Tibial artery (tissue), 4 donors: ENCODE results near the gene DUS4L.

Experiments used
- DNase-seq, 2 donors: peaks; one replicate each; pipeline ENCODE4 v3.0.0-alpha.2; 2019
- H3K27ac ChIP-seq, 2 donors: fragments of 200-600 bp; sonication (generic) in 1 of 2; 1 replicate in 1 of 2; 2 replicates in 1 of 2; pipeline ENCODE4 v1.5.1; 2018 to 2019; ENCODE audit warnings: mild to moderate bottlenecking in 1 of 2
- H3K27me3 ChIP-seq, 2 donors: fragments of 200-600 bp; sonication (generic) in 1 of 2; one replicate each; pipeline versions ENCODE4 v1.5.1 to v1.6.0; 2016 to 2019
- H3K36me3 ChIP-seq, 3 donors: fragments of 200-600 bp; sonication (generic) in 2 of 3; one replicate each; pipeline ENCODE4 v1.5.1; 2016 to 2019; ENCODE audit warnings: mild to moderate bottlenecking in 2 of 3
- H3K4me1 ChIP-seq, 4 donors: fragments of 200-600 bp; sonication (generic) in 2 of 4; 1 replicate in 3 of 4; 2 replicates in 1 of 4; pipeline ENCODE4 v1.5.1; 2016 to 2019
- H3K4me3 ChIP-seq, 2 donors: fragments of 200-600 bp; sonication (generic) in 1 of 2; 1 replicate in 1 of 2; 2 replicates in 1 of 2; pipeline ENCODE4 v1.5.1; 2018 to 2019; ENCODE audit warnings: mild to moderate bottlenecking in 2 of 2
- H3K9me3 ChIP-seq, 3 donors: fragments of 200-600 bp; sonication (generic) in 1 of 3; one replicate each; pipeline ENCODE4 v1.5.1; 2016 to 2019
- intact Hi-C: fragments of 100-400 bp; cut with DNase I; formaldehyde crosslinking; loops from one replicate; pipeline ENCODE4 v1.15.0; 2023; ENCODE audit warnings: low total_unique reads
- TF ChIP-seq, protein P1 (sequence below), 2 experiments: fragments of 200-600 bp in 1 of 2; fragments of 450-650 bp in 1 of 2; IDR thresholded peaks; one replicate each; pipeline ENCODE4 v1.5.1; 2017 to 2019; ENCODE audit warnings: antibody characterized with exemption in 2 of 2, mild to moderate bottlenecking in 1 of 2, moderate library complexity in 1 of 2

DUS4L gene

GRCh38 chr7:107592361-107593024, 28.7 kb downstream of the DUS4L start:
- Histone ChIP-seq H3K4me3 (no peak overlapping the region), H3K27ac (peak overlapping the region; percentile 72 to 73), H3K36me3 (peaks cover 0 to 13% (median 8%) of the 10 kb centered on the region in 3 donors), H3K9me3 (no peaks in the 10 kb centered on the region), H3K4me1 (peaks cover 0 to 86% (median 33%) of the 10 kb centered on the region in 4 donors), H3K27me3 (no peaks in the 10 kb centered on the region)
- DNase-seq: no peak
- TF ChIP-seq, protein P1, sequence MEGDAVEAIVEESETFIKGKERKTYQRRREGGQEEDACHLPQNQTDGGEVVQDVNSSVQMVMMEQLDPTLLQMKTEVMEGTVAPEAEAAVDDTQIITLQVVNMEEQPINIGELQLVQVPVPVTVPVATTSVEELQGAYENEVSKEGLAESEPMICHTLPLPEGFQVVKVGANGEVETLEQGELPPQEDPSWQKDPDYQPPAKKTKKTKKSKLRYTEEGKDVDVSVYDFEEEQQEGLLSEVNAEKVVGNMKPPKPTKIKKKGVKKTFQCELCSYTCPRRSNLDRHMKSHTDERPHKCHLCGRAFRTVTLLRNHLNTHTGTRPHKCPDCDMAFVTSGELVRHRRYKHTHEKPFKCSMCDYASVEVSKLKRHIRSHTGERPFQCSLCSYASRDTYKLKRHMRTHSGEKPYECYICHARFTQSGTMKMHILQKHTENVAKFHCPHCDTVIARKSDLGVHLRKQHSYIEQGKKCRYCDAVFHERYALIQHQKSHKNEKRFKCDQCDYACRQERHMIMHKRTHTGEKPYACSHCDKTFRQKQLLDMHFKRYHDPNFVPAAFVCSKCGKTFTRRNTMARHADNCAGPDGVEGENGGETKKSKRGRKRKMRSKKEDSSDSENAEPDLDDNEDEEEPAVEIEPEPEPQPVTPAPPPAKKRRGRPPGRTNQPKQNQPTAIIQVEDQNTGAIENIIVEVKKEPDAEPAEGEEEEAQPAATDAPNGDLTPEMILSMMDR (IDR thresholded peaks at IDR 0.05): no peak
- intact Hi-C loops: no loop called here

- H3K27me3 ChIP-seq: no peaks in the 10 kb centered on the region
- no peak for DNase-seq
- no peaks in the 10 kb centered on the region for H3K9me3 ChIP-seq
- peak overlapping the region; percentile 20 to 72 for H3K27ac ChIP-seq
- intact Hi-C loops: no loop called here
- peaks cover 0 to 18% (median 13%) of the 10 kb centered on the region in 3 donors for H3K36me3 ChIP-seq
- TF ChIP-seq, protein P1 (IDR thresholded peaks at IDR 0.05): no peak
- H3K4me3 ChIP-seq: no peak overlapping the region
- H3K4me1 ChIP-seq: peaks cover 0 to 82% (median 31%) of the 10 kb centered on the region in 4 donors
These were observed 29.2 kb downstream of the DUS4L start for GRCh38 chr7:107593025-107593410.

DNA sequence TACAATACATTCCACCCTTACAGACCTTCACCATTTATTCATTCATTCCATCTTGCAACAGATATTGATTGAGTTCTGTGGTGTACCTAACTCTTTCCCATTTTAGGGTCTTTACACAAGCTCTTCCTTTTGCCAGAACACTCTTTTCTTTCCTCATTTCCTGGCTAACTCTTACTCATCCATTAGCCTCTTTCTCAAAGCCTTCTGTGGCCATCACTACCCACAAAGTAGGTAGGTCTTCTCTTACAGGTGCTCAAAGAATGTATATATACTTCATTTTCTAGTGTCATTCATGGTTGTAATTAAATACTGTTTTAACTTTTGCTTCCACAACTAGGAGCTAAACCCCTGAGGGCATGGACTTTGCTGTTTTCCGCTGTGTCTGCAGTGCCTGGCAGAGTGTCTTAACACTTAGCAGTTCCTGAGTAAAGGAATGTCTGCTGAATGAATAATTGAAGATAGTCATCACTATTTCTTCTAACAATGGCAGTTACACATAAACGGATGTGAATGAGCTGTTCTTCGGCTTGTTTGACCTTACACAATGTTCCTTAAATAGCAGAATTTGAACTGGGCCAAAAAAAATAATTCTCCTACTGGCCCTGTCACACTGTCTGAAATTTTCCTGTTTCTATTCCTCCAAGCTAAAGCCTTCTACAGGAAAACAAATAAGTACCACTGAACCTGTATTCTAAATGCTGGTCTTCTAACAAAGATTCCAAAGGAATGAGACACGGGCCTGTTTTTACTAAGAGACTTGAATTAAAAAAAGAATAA, 31.4 kb downstream of the DUS4L start:
- Histone ChIP-seq H3K4me3 (peak overlapping the region in 1 of 2 donors; percentile 7), H3K27ac (peak overlapping the region; percentile 63 to 72), H3K4me1 (peaks cover 0 to 70% (median 28%) of the 10 kb centered on the region in 4 donors), H3K36me3 (peaks cover 0 to 19% (median 14%) of the 10 kb centered on the region in 3 donors), H3K9me3 (no peaks in the 10 kb centered on the region), H3K27me3 (no peaks in the 10 kb centered on the region)
- TF ChIP-seq, protein P1 (IDR thresholded peaks at IDR 0.05): no peak
- DNase-seq: no peak
- intact Hi-C loops: no loop called here

DNA sequence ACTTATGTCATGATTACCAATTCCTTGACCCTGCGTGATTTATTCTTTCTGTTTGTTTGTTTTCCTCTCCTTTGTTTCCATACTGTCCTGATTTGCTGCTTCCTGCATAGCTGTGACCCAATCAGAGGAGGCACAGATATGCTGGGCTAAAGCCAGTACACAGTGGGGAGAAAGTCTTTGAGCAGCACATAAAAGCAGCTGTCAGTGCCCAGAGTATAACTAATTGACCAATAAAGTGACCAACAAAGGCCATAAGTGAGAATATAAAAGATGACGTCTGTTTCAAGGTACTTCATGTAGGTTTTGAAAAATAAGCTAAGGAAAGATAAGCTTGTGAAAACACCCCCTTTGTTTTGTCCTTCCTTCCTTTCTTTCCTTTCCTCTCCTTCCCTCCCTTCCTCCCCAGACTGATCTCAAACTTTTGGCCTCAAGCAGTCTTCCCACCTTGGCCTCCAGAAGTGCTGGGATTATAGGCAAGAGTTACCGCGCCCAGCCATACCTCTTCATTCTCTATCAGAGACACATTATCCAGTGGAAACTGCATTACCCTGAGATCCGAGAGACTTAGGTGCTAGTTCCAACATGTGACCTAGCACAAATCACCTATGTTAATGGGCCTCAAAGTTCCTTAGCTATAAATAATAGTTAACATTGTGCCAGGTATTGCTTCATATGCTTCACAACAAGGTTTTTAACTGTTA, 33.3 kb downstream of the DUS4L start:
- Histone ChIP-seq H3K4me1 (peaks cover 0 to 64% (median 25%) of the 10 kb centered on the region in 4 donors), H3K27me3 (no peaks in the 10 kb centered on the region), H3K27ac (peak overlapping the region; percentile 63 to 72), H3K36me3 (peaks cover 11 to 36% (median 24%) of the 10 kb centered on the region in 3 donors), H3K9me3 (no peaks in the 10 kb centered on the region), H3K4me3 (no peak overlapping the region)
- intact Hi-C loops: no loop called here
- DNase-seq: no peak
- TF ChIP-seq, protein P1 (IDR thresholded peaks at IDR 0.05): no peak

DNA sequence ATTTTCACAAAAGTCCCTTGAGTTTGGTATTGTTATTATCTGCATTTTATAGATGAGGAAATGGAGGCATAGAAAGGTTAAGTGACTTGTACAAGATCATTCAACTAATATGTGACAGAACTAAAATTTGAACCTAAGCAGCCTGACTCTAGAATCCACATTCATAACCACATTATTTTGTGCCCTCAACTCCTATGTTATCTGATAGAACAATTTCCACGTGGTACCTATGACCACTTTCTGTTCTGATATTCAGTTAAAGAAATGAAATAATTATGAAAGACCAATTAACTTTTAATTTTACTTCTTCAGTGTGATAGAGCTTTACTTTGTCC, 33.8 kb downstream of the DUS4L start:
- Histone ChIP-seq H3K9me3 (no peaks in the 10 kb centered on the region), H3K27me3 (no peaks in the 10 kb centered on the region), H3K4me3 (no peak overlapping the region), H3K4me1 (peaks cover 0 to 59% (median 23%) of the 10 kb centered on the region in 4 donors), H3K36me3 (peaks cover 11 to 39% (median 27%) of the 10 kb centered on the region in 3 donors), H3K27ac (no peak overlapping the region)
- no peak for DNase-seq
- intact Hi-C loops: no loop called here
- TF ChIP-seq, protein P1 (IDR thresholded peaks at IDR 0.05): no peak
